Muscle layer of colon (tissue), 2 donors: ENCODE results near the gene LAMB4.

Experiments
- H3K27ac ChIP-seq: one replicate; pipeline ENCODE4 v1.7.0; 2013; ENCODE audit warnings: low read depth, mild to moderate bottlenecking, low read length, moderate library complexity
- H3K27me3 ChIP-seq, 2 donors: one replicate each; pipeline ENCODE4 v1.7.0; 2013; ENCODE audit warnings: low read length in 2 of 2, mild to moderate bottlenecking in 2 of 2; ENCODE audit not compliant: insufficient read depth in 2 of 2, control insufficient read depth in 1 of 2
- H3K36me3 ChIP-seq: one replicate; pipeline ENCODE4 v1.7.0; 2013; ENCODE audit warnings: mild to moderate bottlenecking, low read length; ENCODE audit not compliant: insufficient read depth
- H3K4me1 ChIP-seq: one replicate; pipeline ENCODE4 v1.7.0; 2013; ENCODE audit warnings: mild to moderate bottlenecking, low read length; ENCODE audit not compliant: insufficient read depth
- H3K4me3 ChIP-seq, 2 donors: one replicate each; pipeline ENCODE4 v1.7.0; 2013; ENCODE audit warnings: low read length in 2 of 2, low read depth in 1 of 2, mild to moderate bottlenecking in 1 of 2, moderate library complexity in 1 of 2
- H3K9ac ChIP-seq: one replicate; pipeline ENCODE4 v1.7.0; 2013; ENCODE audit warnings: low read length
- H3K9me3 ChIP-seq: one replicate; pipeline ENCODE4 v1.7.0; 2013; ENCODE audit warnings: mild to moderate bottlenecking, low read length
- donor health status: abdominal sarcoma.
- donor health status: Adenocarcinoma of cecum.

Gene LAMB4

DNA sequence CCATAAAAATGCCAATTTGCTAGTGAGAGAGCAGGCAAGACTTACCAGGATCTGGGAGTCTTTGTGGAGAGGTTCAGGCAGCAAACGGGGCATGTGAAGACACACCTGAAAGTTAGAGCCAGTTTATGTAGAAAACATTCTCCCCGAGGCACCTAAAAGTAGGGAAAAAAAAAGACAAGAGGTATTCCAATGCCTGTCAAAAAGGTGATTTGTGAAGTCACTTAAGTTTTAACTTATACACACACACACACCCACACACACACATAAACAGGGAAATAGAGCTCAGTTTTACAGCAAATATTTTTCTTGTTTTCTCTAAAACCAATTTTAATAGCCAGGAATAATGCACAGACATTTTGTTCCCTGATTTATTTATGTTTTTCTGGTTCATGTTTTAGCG is at the start of gene LAMB4:
Gene LAMB4 (minus strand): TSS at position 101 of the 400 bp plus-strand sequence. CDS start 7,197 bp downstream, outside the sequence.
- H3K9me3 ChIP-seq, result no peaks in the 10 kb centered on the region
- no peak within 1 kb of the TSS for H3K9ac ChIP-seq
- no peaks in the 10 kb centered on the region for H3K36me3 ChIP-seq
- no peaks in the 10 kb centered on the region for H3K4me1 ChIP-seq
- H3K27ac ChIP-seq, result no peak within 1 kb of the TSS
- H3K4me3 ChIP-seq, result no peak within 1 kb of the TSS
- no peaks in the 10 kb centered on the region for H3K27me3 ChIP-seq

- Histone ChIP-seq H3K9ac (no peak overlapping the region), H3K36me3 (no peaks in the 10 kb centered on the region), H3K4me3 (no peak overlapping the region), H3K9me3 (no peaks in the 10 kb centered on the region), H3K27ac (no peak overlapping the region), H3K4me1 (no peaks in the 10 kb centered on the region), H3K27me3 (no peaks in the 10 kb centered on the region)
Measured at GRCh38 chr7:108178398-108178797, 48.2 kb upstream of the LAMB4 start.

- H3K27me3 ChIP-seq, result no peaks in the 10 kb centered on the region
- H3K9me3 ChIP-seq, result no peaks in the 10 kb centered on the region
- no peak overlapping the region for H3K9ac ChIP-seq
- no peaks in the 10 kb centered on the region for H3K36me3 ChIP-seq
- H3K4me1 ChIP-seq, result no peaks in the 10 kb centered on the region
- H3K4me3 ChIP-seq, result no peak overlapping the region
- no peak overlapping the region for H3K27ac ChIP-seq
Measured at GRCh38 chr7:108171164-108171563, 41.0 kb upstream of the LAMB4 start.

- Histone ChIP-seq H3K4me1 (no peaks in the 10 kb centered on the region), H3K4me3 (no peak overlapping the region), H3K9ac (no peak overlapping the region), H3K27me3 (no peaks in the 10 kb centered on the region), H3K27ac (no peak overlapping the region), H3K36me3 (no peaks in the 10 kb centered on the region), H3K9me3 (no peaks in the 10 kb centered on the region)
Measured at GRCh38 chr7:108170251-108170650, 40.1 kb upstream of the LAMB4 start.

DNA sequence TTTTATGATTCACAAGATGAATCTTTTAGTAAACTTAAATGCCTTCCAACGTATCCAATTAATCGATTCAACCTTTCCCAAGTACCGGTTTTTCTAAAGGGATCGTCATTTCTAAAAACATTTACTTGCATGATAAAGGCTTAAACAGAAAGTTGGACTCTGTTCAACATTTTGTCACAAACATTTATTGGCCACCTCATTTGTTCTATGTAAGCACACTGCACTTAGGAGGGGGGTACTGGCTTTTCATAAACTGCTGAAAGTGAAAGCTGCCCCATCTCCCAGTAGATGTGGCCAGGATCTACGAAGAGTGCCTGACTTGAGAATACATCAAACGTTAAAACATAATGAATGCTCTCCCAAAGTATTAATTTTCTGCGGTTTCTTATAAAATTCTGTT is 37.3 kb upstream of the LAMB4 start:
- Histone ChIP-seq H3K4me3 (no peak overlapping the region), H3K4me1 (no peaks in the 10 kb centered on the region), H3K9ac (no peak overlapping the region), H3K9me3 (no peaks in the 10 kb centered on the region), H3K36me3 (no peaks in the 10 kb centered on the region), H3K27ac (no peak overlapping the region), H3K27me3 (no peaks in the 10 kb centered on the region)

- Histone ChIP-seq H3K9ac (no peak overlapping the region), H3K27me3 (no peaks in the 10 kb centered on the region), H3K4me1 (no peaks in the 10 kb centered on the region), H3K27ac (no peak overlapping the region), H3K4me3 (no peak overlapping the region), H3K36me3 (no peaks in the 10 kb centered on the region), H3K9me3 (no peaks in the 10 kb centered on the region)
Measured at GRCh38 chr7:108166687-108167086, 36.5 kb upstream of the LAMB4 start.

GRCh38 chr7:108165723-108166122 is 35.6 kb upstream of the LAMB4 start:
- H3K36me3 ChIP-seq, result no peaks in the 10 kb centered on the region
- no peaks in the 10 kb centered on the region for H3K9me3 ChIP-seq
- no peaks in the 10 kb centered on the region for H3K4me1 ChIP-seq
- no peak overlapping the region for H3K27ac ChIP-seq
- no peak overlapping the region for H3K9ac ChIP-seq
- H3K4me3 ChIP-seq, result no peak overlapping the region
- no peaks in the 10 kb centered on the region for H3K27me3 ChIP-seq

GRCh38 chr7:108164946-108165345 is 34.8 kb upstream of the LAMB4 start:
- no peaks in the 10 kb centered on the region for H3K9me3 ChIP-seq
- H3K4me1 ChIP-seq, result no peaks in the 10 kb centered on the region
- H3K4me3 ChIP-seq, result no peak overlapping the region
- H3K9ac ChIP-seq, result no peak overlapping the region
- H3K27ac ChIP-seq, result no peak overlapping the region
- no peaks in the 10 kb centered on the region for H3K27me3 ChIP-seq
- no peaks in the 10 kb centered on the region for H3K36me3 ChIP-seq

GRCh38 chr7:108164342-108164741 is 34.2 kb upstream of the LAMB4 start:
- Histone ChIP-seq H3K4me3 (no peak overlapping the region), H3K36me3 (no peaks in the 10 kb centered on the region), H3K9me3 (no peaks in the 10 kb centered on the region), H3K4me1 (no peaks in the 10 kb centered on the region), H3K27me3 (no peaks in the 10 kb centered on the region), H3K27ac (no peak overlapping the region), H3K9ac (no peak overlapping the region)

GRCh38 chr7:108158776-108159175 is 28.6 kb upstream of the LAMB4 start:
- Histone ChIP-seq H3K4me1 (no peaks in the 10 kb centered on the region), H3K27ac (no peak overlapping the region), H3K9ac (no peak overlapping the region), H3K27me3 (no peaks in the 10 kb centered on the region), H3K9me3 (no peaks in the 10 kb centered on the region), H3K4me3 (no peak overlapping the region), H3K36me3 (no peaks in the 10 kb centered on the region)

DNA sequence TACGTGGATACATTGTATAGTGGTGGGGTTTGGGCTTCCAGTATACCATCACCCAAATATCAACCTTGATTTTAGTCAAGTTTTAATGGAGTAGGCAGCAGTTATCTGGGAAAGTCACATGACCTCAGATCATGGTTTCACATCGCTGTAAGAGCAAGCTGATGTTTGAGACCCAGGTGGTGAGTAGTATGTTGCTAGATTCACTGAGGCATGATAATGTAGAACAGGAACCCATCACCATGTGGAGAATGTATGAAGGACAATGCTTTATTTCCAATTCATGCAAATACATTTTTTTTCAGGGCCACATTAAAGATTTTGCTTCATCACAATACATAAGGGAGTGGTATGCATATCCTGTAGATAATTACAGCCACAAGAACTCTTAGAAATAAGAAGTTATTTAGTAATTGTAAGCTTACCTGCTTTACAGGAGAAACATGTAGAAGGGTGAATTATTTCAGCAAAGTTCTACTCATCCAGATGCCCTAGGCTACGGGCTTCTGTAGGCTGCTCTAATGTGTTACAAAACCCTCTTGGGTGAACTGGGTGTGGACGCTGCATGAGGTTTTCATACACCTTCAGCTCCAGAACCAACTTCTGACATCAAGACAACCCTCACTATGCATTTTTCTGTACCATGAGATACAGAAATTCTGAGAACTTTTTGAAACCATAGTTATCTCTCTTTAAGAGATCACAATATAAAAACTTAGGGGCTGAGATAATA is 27.6 kb upstream of the LAMB4 start:
- no peak overlapping the region for H3K4me3 ChIP-seq
- no peak overlapping the region for H3K27ac ChIP-seq
- no peaks in the 10 kb centered on the region for H3K36me3 ChIP-seq
- no peaks in the 10 kb centered on the region for H3K27me3 ChIP-seq
- H3K9ac ChIP-seq, result no peak overlapping the region
- no peaks in the 10 kb centered on the region for H3K4me1 ChIP-seq
- no peaks in the 10 kb centered on the region for H3K9me3 ChIP-seq

GRCh38 chr7:108156897-108157605 is 26.9 kb upstream of the LAMB4 start:
- no peaks in the 10 kb centered on the region for H3K36me3 ChIP-seq
- no peaks in the 10 kb centered on the region for H3K9me3 ChIP-seq
- no peak overlapping the region for H3K27ac ChIP-seq
- no peaks in the 10 kb centered on the region for H3K4me1 ChIP-seq
- H3K4me3 ChIP-seq, result no peak overlapping the region
- no peaks in the 10 kb centered on the region for H3K27me3 ChIP-seq
- H3K9ac ChIP-seq, result no peak overlapping the region
